Vagina (tissue), 2 donors: ENCODE data around the gene VPS37D.

Experiments
- CTCF ChIP-seq, 3 experiments: fragments of 450-650 bp in 2 of 3; fragments of 200-600 bp in 1 of 3; sonication (generic) in 1 of 3; IDR thresholded peaks; one replicate each; pipeline ENCODE4 v1.5.1; 2017 to 2019; ENCODE audit warnings: antibody characterized with exemption in 3 of 3, mild to moderate bottlenecking in 2 of 3, moderate library complexity in 2 of 3
- POLR2AphosphoS5 ChIP-seq, 2 donors: sonication (generic); formaldehyde crosslinking; IDR thresholded peaks; one replicate each; pipeline ENCODE4 v1.9.0; 2017; ENCODE audit warnings: antibody characterized with exemption in 2 of 2, mild to moderate bottlenecking in 2 of 2, low read depth in 1 of 2; ENCODE audit not compliant: insufficient read depth in 1 of 2

GRCh38 chr7:73717991-73718405, 50.4 kb downstream of the VPS37D start:
- TF ChIP-seq CTCF (IDR thresholded peaks at IDR 0.05) (no peak), POLR2AphosphoS5 (IDR thresholded peaks at IDR 0.05; ENCODE audit: insufficient read depth in 1 of 2, low read depth in 1 of 2) (no peak)
